HepG2 (cell line): Measurements from ENCODE around the gene GLIS1.

Experiments used
- BHLHE40 ChIP-seq: IDR thresholded peaks from 2 replicates; pipeline ENCODE4 v1.6.1; 2011; ENCODE audit warnings: low read length, improper control_type of control experiment
- CHD2 ChIP-seq: IDR thresholded peaks from 2 replicates; pipeline ENCODE4 v1.6.1; 2011; ENCODE audit warnings: low read depth, low read length, improper control_type of control experiment
- ELK4 ChIP-seq: sonication (generic); formaldehyde crosslinking; IDR thresholded peaks from 2 replicates; pipeline ENCODE4 v1.9.0; 2021; ENCODE audit warnings: missing genetic modification reagents, borderline replicate concordance
- KLF15 ChIP-seq: sonication (generic); formaldehyde crosslinking; IDR thresholded peaks from 2 replicates; pipeline ENCODE4 v1.8.1; 2023; ENCODE audit warnings: borderline replicate concordance, mild to moderate bottlenecking, inconsistent platforms, missing genetic modification reagents, mixed read lengths
- MAFK ChIP-seq, 2 experiments: IDR thresholded peaks in 1 of 2; conservative IDR thresholded peaks in 1 of 2; 2 replicates each; pipeline ENCODE4 v1.6.1; 2011; ENCODE audit warnings: improper control_type of control experiment in 2 of 2, low read length in 2 of 2
- POLR2A ChIP-seq, 2 experiments: IDR thresholded peaks; 2 replicates each; pipeline ENCODE4 v1.6.1; 2011; ENCODE audit warnings: low read depth in 2 of 2, low read length in 2 of 2, mild to moderate bottlenecking in 1 of 2, moderate library complexity in 1 of 2; ENCODE audit not compliant: insufficient read depth in 1 of 2
- PRMT3 ChIP-seq: sonication (generic); formaldehyde crosslinking; IDR thresholded peaks from 2 replicates; pipeline ENCODE4 v1.8.1; 2022; ENCODE audit warnings: low read depth, mild to moderate bottlenecking, moderate library complexity, missing genetic modification reagents, borderline replicate concordance
- RCOR2 ChIP-seq: IDR thresholded peaks from 2 replicates; pipeline ENCODE4 v1.6.1; 2016; ENCODE audit warnings: missing biosample characterization, missing genetic modification reagents
- ZBTB21 ChIP-seq: sonication (generic); formaldehyde crosslinking; IDR thresholded peaks from 2 replicates; pipeline ENCODE4 v1.4.0; 2020; ENCODE audit warnings: missing genetic modification reagents

GRCh38 chr1:53532377-53532776 lies 206.6 kb downstream of the GLIS1 start:
- TF ChIP-seq PRMT3 (CRISPR knock-in tag) (no peak), POLR2A (IDR thresholded peaks at IDR 0.05; ENCODE audit: insufficient read depth in 1 of 2, low read depth in 2 of 2, low read length in 2 of 2) (no peak), CHD2 (no peak), MAFK (conservative IDR thresholded peaks at IDR 0.05 in 1 of 2, IDR thresholded peaks at IDR 0.05 in 1 of 2; ENCODE audit: low read length in 2 of 2) (no peak), ZBTB21 (CRISPR knock-in tag) (no peak), RCOR2 (CRISPR knock-in tag) (no peak), ELK4 (CRISPR knock-in tag) (no peak), BHLHE40 (no peak), KLF15 (CRISPR knock-in tag) (no peak)
